ENCODE data around the gene ACTR1B. TPM values are rescaled to one million over a fixed set of nuclear protein-coding genes. Genes with fewer than 3 reads are reported as not detected.

Gene ACTR1B
- total and polyA plus RNA-seq, 2 donors (not counting 3 experiments of a cell fraction or from before 2014, with no cell fraction given), result 49.8 to 60.9 TPM

GRCh38 chr2:97662895-97663625 lies 784 bp downstream of the ACTR1B start:
- Histone ChIP-seq H3K4me3 (replicated peaks in 1 of 3; ENCODE audit: insufficient read depth in 1 of 3, low read depth in 1 of 3, low read length in 3 of 3) (peak overlapping the region; percentile 65 to 83 (median 78)), H3K27ac (ENCODE audit: insufficient read depth, low read depth, low read length) (peak overlapping the region; percentile 82), H2AFZ (ENCODE audit: low read depth, low read length) (peak overlapping the region; percentile 4), H3K9ac (replicated peaks; ENCODE audit: extremely low read depth, insufficient read depth, low read length) (peak overlapping the region; percentile 78), H3K4me1 (ENCODE audit: control insufficient read depth, extremely low read depth, insufficient read depth, low read length) (peaks cover 18% of the 10 kb centered on the region), H3K9me3 (replicated peaks; ENCODE audit: control insufficient read depth, insufficient read depth, low read length) (no peaks in the 10 kb centered on the region), H4K20me1 (replicated peaks; ENCODE audit: control insufficient read depth, extremely low read depth, insufficient read depth, low read length) (no peaks in the 10 kb centered on the region), H3K79me2 (ENCODE audit: control insufficient read depth, insufficient read depth, low read length) (peaks cover 13% of the 10 kb centered on the region), H3K4me2 (ENCODE audit: insufficient read depth, low read length) (peak overlapping the region; percentile 79), H3K27me3 (ENCODE audit: control insufficient read depth in 2 of 2, insufficient read depth in 2 of 2, low read length in 2 of 2) (no peaks in the 10 kb centered on the region), H3K9me1 (replicated peaks; ENCODE audit: control insufficient read depth, extremely low read depth, insufficient read depth, low read length) (no peaks in the 10 kb centered on the region), H3K36me3 (ENCODE audit: control insufficient read depth in 2 of 2, extremely low read depth in 1 of 2, insufficient read depth in 2 of 2, low read length in 2 of 2) (peaks cover 0 to 6% of the 10 kb centered on the region in 2 experiments)
- FAIRE-seq, result peak; percentile 80
- BruUV-seq (replicated peaks), result TSS peak; percentile 51
- CTCF ChIA-PET, result interaction anchor here (1.3 to 6.3 kb wide), 7 partner anchors 14 to 72 kb away, joined by 4 to 51 read pairs (median 7); partner anchors contain the start of gene COX5B
- DNase-seq (ENCODE audit: low read depth, low spot score), result peak; percentile 65
- dilution Hi-C loops (cut with MboI; ENCODE audit: extremely low pct_ligation_motif_present, low sequenced_read_pairs), result no loop called here
- intact Hi-C loops (cut with micrococcal nuclease), result no loop called here
- POLR2A ChIA-PET, result interaction anchor here (0.6 to 3.9 kb wide), 4 partner anchors 15 to 811 kb away, joined by 3 to 38 read pairs (median 6); partner anchors contain the start of gene COX5B
- TF ChIP-seq POLR2AphosphoS5 (IDR thresholded peaks at IDR 0.05; ENCODE audit: insufficient read depth, low read depth, low read length), result no peak
- TF ChIP-seq JUN (IDR thresholded peaks at IDR 0.05; ENCODE audit: borderline replicate concordance, insufficient read depth, insufficient read length, low read depth), result peak; percentile 36
- no peak for TF ChIP-seq CTCF (IDR thresholded peaks at IDR 0.05; ENCODE audit: extremely low read depth in 1 of 2, insufficient read depth in 1 of 2, low read depth in 1 of 2, low read length in 2 of 2)
- no peak for TF ChIP-seq MYC (IDR thresholded peaks at IDR 0.05; ENCODE audit: low read depth, low read length)
- peak; percentile 38 for TF ChIP-seq POLR2A (IDR thresholded peaks at IDR 0.05; ENCODE audit: low read depth, low read length)
- TF ChIP-seq EZH2 (IDR thresholded peaks at IDR 0.05; ENCODE audit: borderline replicate concordance, low read depth, low read length, severe bottlenecking), result no peak
- peak; percentile 57 for TF ChIP-seq FOS (IDR thresholded peaks at IDR 0.05; ENCODE audit: borderline replicate concordance, insufficient read depth, low read length)
- TF ChIP-seq GATA2 (IDR thresholded peaks at IDR 0.05; ENCODE audit: insufficient read depth, insufficient read length, low read depth, low read length), result peak; percentile 90
